HEK293 (cell line): ENCODE data around the gene NHEJ1.

Experiments used
- CTCF ChIA-PET: fragments of 350-600 bp; formaldehyde crosslinking; extraction: SDS; loops from one replicate; lab custom pipeline; 2021; ENCODE audit warnings: antibody characterized with exemption; lab: Yijun Ruan, JAX
- POLR2A ChIA-PET: fragments of 300-600 bp; formaldehyde crosslinking; extraction: SDS; loops from one replicate; lab custom pipeline; 2020; ENCODE audit warnings: antibody characterized with exemption, inconsistent platforms; lab: Yijun Ruan, JAX
- H3K27ac ChIP-seq: fragments of 200-500 bp; sonication (Bioruptor generic); 2 replicates; pipeline ENCODE4 v1.5.1; 2014; ENCODE audit warnings: low read depth, low read length, control low read depth, inconsistent platforms; ENCODE audit errors: extremely low read depth
- H3K36me3 ChIP-seq, 2 experiments: fragments of 200-500 bp in 1 of 2; sonication (Bioruptor generic) in 1 of 2; 1 replicate in 1 of 2; 2 replicates in 1 of 2; pipeline ENCODE4 v1.5.1; 2014 to 2017; ENCODE audit warnings: inconsistent platforms in 2 of 2, low read length in 2 of 2; ENCODE audit not compliant: control insufficient read depth in 2 of 2, insufficient read depth in 1 of 2
- H3K4me1 ChIP-seq: fragments of 200-500 bp; sonication (Bioruptor generic); 2 replicates; pipeline ENCODE4 v1.5.1; 2014; ENCODE audit warnings: mild to moderate bottlenecking, low read length, inconsistent platforms; ENCODE audit not compliant: control insufficient read depth, insufficient read depth
- H3K4me3 ChIP-seq: 2 replicates; pipeline ENCODE4 v1.5.1; 2011; ENCODE audit warnings: low read depth, mild to moderate bottlenecking, control low read depth, low read length, moderate library complexity
- H3K9me3 ChIP-seq: fragments of 200-500 bp; sonication (Bioruptor generic); 2 replicates; pipeline ENCODE4 v1.5.1; 2014; ENCODE audit warnings: low read depth, low read length, inconsistent platforms; ENCODE audit not compliant: control insufficient read depth, insufficient read depth
- RBAK ChIP-seq: fragments of 450-650 bp; formaldehyde crosslinking; IDR thresholded peaks from 2 replicates; pipeline ENCODE4 v1.5.1; 2016; ENCODE audit warnings: missing biosample characterization, missing genetic modification characterization
- SP3 ChIP-seq: fragments of 450-650 bp; formaldehyde crosslinking; IDR thresholded peaks from 2 replicates; pipeline ENCODE4 v1.5.1; 2016; ENCODE audit warnings: missing biosample characterization, missing genetic modification characterization
- ZBTB8A ChIP-seq: fragments of 450-650 bp; formaldehyde crosslinking; IDR thresholded peaks from 2 replicates; pipeline ENCODE4 v1.5.1; 2016; ENCODE audit warnings: missing biosample characterization, missing genetic modification characterization
- ZNF133 ChIP-seq: fragments of 450-650 bp; formaldehyde crosslinking; IDR thresholded peaks from 2 replicates; pipeline ENCODE4 v1.5.1; 2016; ENCODE audit warnings: missing biosample characterization, missing genetic modification characterization
- ZNF138 ChIP-seq: fragments of 450-650 bp; formaldehyde crosslinking; IDR thresholded peaks from 2 replicates; pipeline ENCODE4 v1.5.1; 2016; ENCODE audit warnings: missing biosample characterization, missing genetic modification characterization, borderline replicate concordance
- ZNF174 ChIP-seq: fragments of 450-650 bp; formaldehyde crosslinking; IDR thresholded peaks from 2 replicates; pipeline ENCODE4 v1.5.0; 2017; ENCODE audit warnings: missing biosample characterization, mild to moderate bottlenecking, missing genetic modification characterization
- ZNF211 ChIP-seq: fragments of 450-650 bp; formaldehyde crosslinking; IDR thresholded peaks from 2 replicates; pipeline ENCODE4 v1.5.1; 2016; ENCODE audit warnings: low read depth, missing biosample characterization, missing genetic modification characterization
- ZNF354C ChIP-seq: fragments of 450-650 bp; formaldehyde crosslinking; IDR thresholded peaks from 2 replicates; pipeline ENCODE4 v1.5.1; 2016; ENCODE audit warnings: missing biosample characterization, missing genetic modification characterization, low read depth, borderline replicate concordance
- ZNF362 ChIP-seq: fragments of 450-650 bp; formaldehyde crosslinking; IDR thresholded peaks from 2 replicates; pipeline ENCODE4 v1.5.1; 2016; ENCODE audit warnings: missing biosample characterization, missing genetic modification characterization
- ZNF366 ChIP-seq: fragments of 450-650 bp; formaldehyde crosslinking; conservative IDR thresholded peaks from 2 replicates; pipeline ENCODE4 v1.5.1; 2016; ENCODE audit warnings: missing biosample characterization, missing genetic modification characterization
- ZNF501 ChIP-seq: fragments of 450-650 bp; formaldehyde crosslinking; IDR thresholded peaks from 2 replicates; pipeline ENCODE4 v1.5.1; 2016; ENCODE audit warnings: missing biosample characterization, missing genetic modification characterization
- ZNF670 ChIP-seq: fragments of 450-650 bp; formaldehyde crosslinking; IDR thresholded peaks from 2 replicates; pipeline ENCODE4 v1.5.1; 2016; ENCODE audit warnings: missing biosample characterization, missing genetic modification characterization, low read depth
- ZNF692 ChIP-seq: fragments of 450-650 bp; formaldehyde crosslinking; IDR thresholded peaks from 2 replicates; pipeline ENCODE4 v1.5.1; 2016; ENCODE audit warnings: missing biosample characterization, missing genetic modification characterization
- ZNF707 ChIP-seq: fragments of 450-650 bp; formaldehyde crosslinking; IDR thresholded peaks from 2 replicates; pipeline ENCODE4 v1.5.1; 2016; ENCODE audit warnings: missing biosample characterization, missing genetic modification characterization
- TF ChIP-seq, protein P1 (sequence below): fragments of 450-650 bp; formaldehyde crosslinking; IDR thresholded peaks from 2 replicates; pipeline ENCODE4 v1.5.1; 2016; ENCODE audit warnings: missing biosample characterization, missing genetic modification characterization

Gene NHEJ1

GRCh38 chr2:219087361-219087760 lies 73.3 kb downstream of the NHEJ1 start:
- ChIA-PET POLR2A (no interaction called here), CTCF (interaction anchor here (0.7 to 3.2 kb wide), 7 partner anchors 8 to 67 kb away, joined by 3 to 19 read pairs (median 5); no protein-coding TSS in a partner anchor)
- Histone ChIP-seq H3K4me3 (no peak overlapping the region), H3K9me3 (no peaks in the 10 kb centered on the region), H3K36me3 (no peaks in the 10 kb centered on the region), H3K27ac (no peak overlapping the region), H3K4me1 (no peaks in the 10 kb centered on the region)
- TF ChIP-seq ZNF133 (tag by site-specific recombination) = no peak
- no peak for TF ChIP-seq ZNF138
- TF ChIP-seq SP3 = no peak
- TF ChIP-seq ZNF354C (tag by site-specific recombination) = no peak
- no peak for TF ChIP-seq ZNF362 (tag by site-specific recombination)
- TF ChIP-seq, protein P1, sequence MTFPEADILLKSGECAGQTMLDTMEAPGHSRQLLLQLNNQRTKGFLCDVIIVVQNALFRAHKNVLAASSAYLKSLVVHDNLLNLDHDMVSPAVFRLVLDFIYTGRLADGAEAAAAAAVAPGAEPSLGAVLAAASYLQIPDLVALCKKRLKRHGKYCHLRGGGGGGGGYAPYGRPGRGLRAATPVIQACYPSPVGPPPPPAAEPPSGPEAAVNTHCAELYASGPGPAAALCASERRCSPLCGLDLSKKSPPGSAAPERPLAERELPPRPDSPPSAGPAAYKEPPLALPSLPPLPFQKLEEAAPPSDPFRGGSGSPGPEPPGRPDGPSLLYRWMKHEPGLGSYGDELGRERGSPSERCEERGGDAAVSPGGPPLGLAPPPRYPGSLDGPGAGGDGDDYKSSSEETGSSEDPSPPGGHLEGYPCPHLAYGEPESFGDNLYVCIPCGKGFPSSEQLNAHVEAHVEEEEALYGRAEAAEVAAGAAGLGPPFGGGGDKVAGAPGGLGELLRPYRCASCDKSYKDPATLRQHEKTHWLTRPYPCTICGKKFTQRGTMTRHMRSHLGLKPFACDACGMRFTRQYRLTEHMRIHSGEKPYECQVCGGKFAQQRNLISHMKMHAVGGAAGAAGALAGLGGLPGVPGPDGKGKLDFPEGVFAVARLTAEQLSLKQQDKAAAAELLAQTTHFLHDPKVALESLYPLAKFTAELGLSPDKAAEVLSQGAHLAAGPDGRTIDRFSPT = no peak
- no peak for TF ChIP-seq ZNF707
- TF ChIP-seq ZNF501 (tag by site-specific recombination) = no peak
- no peak for TF ChIP-seq ZNF692 (tag by site-specific recombination)
- no peak for TF ChIP-seq ZNF670
- no peak for TF ChIP-seq RBAK

GRCh38 chr2:219086196-219086595 lies 74.4 kb downstream of the NHEJ1 start:
- no peak for TF ChIP-seq ZNF366
- TF ChIP-seq, all 188 proteins: peak for 0
- Histone ChIP-seq H3K27ac (no peak overlapping the region), H3K36me3 (no peaks in the 10 kb centered on the region), H3K9me3 (no peaks in the 10 kb centered on the region), H3K4me3 (no peak overlapping the region), H3K4me1 (no peaks in the 10 kb centered on the region)
- CTCF ChIA-PET = interaction anchor here (0.5 to 3.2 kb wide), 4 partner anchors 13 to 97 kb away, joined by 4 to 19 read pairs (median 6); no protein-coding TSS in a partner anchor
- POLR2A ChIA-PET = no interaction called here

- no peak overlapping the region for H3K27ac ChIP-seq
- H3K9me3 ChIP-seq = no peaks in the 10 kb centered on the region
- no peaks in the 10 kb centered on the region for H3K4me1 ChIP-seq
- no peak for TF ChIP-seq ZBTB8A (tag by site-specific recombination)
- no peak for TF ChIP-seq ZNF174
- TF ChIP-seq ZNF211 = no peak
- TF ChIP-seq, all 188 proteins: peak for 0
- Histone ChIP-seq H3K4me3 (no peak overlapping the region), H3K36me3 (no peaks in the 10 kb centered on the region)
- POLR2A ChIA-PET = no interaction called here
- CTCF ChIA-PET = interaction anchor here (0.6 to 2.7 kb wide), 9 partner anchors 11 to 346 kb away, joined by 3 to 19 read pairs (median 4); no protein-coding TSS in a partner anchor
Measured at GRCh38 chr2:219084791-219085190, 75.8 kb downstream of the NHEJ1 start.
